Psoas muscle (tissue), 8 donors: ENCODE data around the gene INHBB. TPM values are rescaled to one million over a fixed set of nuclear protein-coding genes. Genes with fewer than 3 reads are reported as not detected.

Experiments used
- ATAC-seq, 4 donors: fragments of 200-7000 bp; cut with Tn5 transposase; one replicate each; pipeline ENCODE4 v1.9.1; 2020; ENCODE audit warnings: moderate library complexity in 3 of 4, mild to moderate bottlenecking in 2 of 4
- DNase-seq, 2 donors: peaks; one replicate each; pipeline ENCODE4 v3.0.0-alpha.2; 2020
- H3K27ac ChIP-seq: fragments of 200-600 bp; one replicate; pipeline ENCODE4 v1.8.0; 2022
- H3K27me3 ChIP-seq, 3 donors: fragments of 200-600 bp in 1 of 3; one replicate each; pipeline versions ENCODE4 v1.6.1 to v1.8.0; 2013 to 2022; ENCODE audit warnings: low read length in 2 of 3, mild to moderate bottlenecking in 2 of 3, moderate library complexity in 1 of 3; ENCODE audit not compliant: insufficient read depth in 3 of 3
- H3K36me3 ChIP-seq, 2 donors: fragments of 200-600 bp in 1 of 2; one replicate each; pipeline versions ENCODE4 v1.6.1 to v1.8.0; 2013 to 2022; ENCODE audit warnings: low read depth in 1 of 2, mild to moderate bottlenecking in 1 of 2, moderate library complexity in 1 of 2; ENCODE audit not compliant: insufficient read depth in 1 of 2
- H3K4me1 ChIP-seq: fragments of 200-600 bp; one replicate; pipeline ENCODE4 v1.8.0; 2022
- H3K4me3 ChIP-seq: fragments of 200-600 bp; one replicate; pipeline ENCODE4 v1.8.0; 2022; ENCODE audit warnings: mild to moderate bottlenecking
- H3K9me3 ChIP-seq: fragments of 200-600 bp; one replicate; pipeline ENCODE4 v1.8.0; 2022
- CTCF ChIP-seq: fragments of 200-600 bp; IDR thresholded peaks from one replicate; pipeline ENCODE4 v1.8.0; 2022; ENCODE audit warnings: antibody characterized with exemption
- WGBS, 3 donors: extraction: QIAGEN DNeasy Blood & Tissue Kit; methylation state at CpG; one replicate each; pipeline versions ENCODE4 v1.1.6 to v1.1.7; 2013; 5-methylcytosine and 5-hydroxymethylcytosine counted together
- intact Hi-C, 2 donors: fragments of 100-400 bp; cut with DNase I; formaldehyde crosslinking; loops; one replicate each; pipeline versions ENCODE4 v1.11.0 to v1.14.2; 2022
- polyA plus RNA-seq, 3 donors: library from polyadenylated mRNA; stranded (reverse); fragments of 200-250 nt; gene quantifications; one replicate each; pipeline ENCODE4 v1.2.3, GENCODE V29; 2013
- total RNA-seq, 4 donors: library from RNA; stranded (reverse); fragmentation: NEBNext Ultra II Directional in 2 of 4; extraction: Animal tissue kit (Norgen Biotek cat#: 25700) in 2 of 4; gene quantifications; one replicate each; pipeline versions ENCODE4 v1.2.1 to v1.2.4, GENCODE V29; 2021 to 2023
- donor health status: healthy with polysubstance abuse.
- donor health status: DM: no; HTN: no; CAD: no; lungs with moderate emphysema.
- donor health status: Bipolar disorder and iron deficiency.
- donor health status: healthy.
- donor health status: DM: yes; HTN: yes; CAD: no.
- donor health status: DM: no; HTN: no; CAD: no.
- donor health status: DM: no; HTN: no; CAD: no.
- donor health status: DM: yes; HTN: yes; CAD: no.

Gene INHBB
- total and polyA plus RNA-seq, 7 donors = 2.9 to 20.0 (median 13.4) TPM

- intact Hi-C loops = no loop called here
- ATAC-seq (no peak), DNase-seq (no peak)
- H3K4me3 ChIP-seq = no peak overlapping the region
- H3K36me3 ChIP-seq = peaks cover 0 to 22% of the 10 kb centered on the region in 2 donors
- H3K27ac ChIP-seq = no peak overlapping the region
- no peak for TF ChIP-seq CTCF
- WGBS, 3 donors = 83 to 87% (median 87%) methylated on average over 10 of the region's 10 CpGs
- H3K4me1 ChIP-seq = no peaks in the 10 kb centered on the region
- H3K27me3 ChIP-seq = no peaks in the 10 kb centered on the region
- no peaks in the 10 kb centered on the region for H3K9me3 ChIP-seq
Observed at GRCh38 chr2:120300385-120300784, 45.6 kb upstream of the INHBB start.

GRCh38 chr2:120301284-120301683, 44.7 kb upstream of the INHBB start:
- Histone ChIP-seq H3K27ac (no peak overlapping the region), H3K4me1 (no peaks in the 10 kb centered on the region), H3K4me3 (no peak overlapping the region), H3K9me3 (no peaks in the 10 kb centered on the region), H3K27me3 (no peaks in the 10 kb centered on the region), H3K36me3 (peaks cover 0 to 15% of the 10 kb centered on the region in 2 donors)
- TF ChIP-seq CTCF = no peak
- DNase-seq (no peak), ATAC-seq (no peak)
- intact Hi-C loops = no loop called here
- 91 to 93% (median 93%) methylated on average over 5 of the region's 5 CpGs for WGBS, 3 donors

- Histone ChIP-seq H3K27me3 (no peaks in the 10 kb centered on the region), H3K4me1 (no peaks in the 10 kb centered on the region), H3K9me3 (no peaks in the 10 kb centered on the region), H3K36me3 (peaks cover 0 to 13% of the 10 kb centered on the region in 2 donors), H3K4me3 (no peak overlapping the region), H3K27ac (no peak overlapping the region)
- WGBS, 3 donors = 84 to 94% (median 89%) methylated on average over 12 of the region's 12 CpGs
- intact Hi-C loops = no loop called here
- no peak for TF ChIP-seq CTCF
- ATAC-seq (no peak), DNase-seq (no peak)
Observed at GRCh38 chr2:120302301-120302700, 43.6 kb upstream of the INHBB start.

- no peak for DNase-seq
- Histone ChIP-seq H3K27ac (no peak overlapping the region), H3K4me1 (no peaks in the 10 kb centered on the region), H3K4me3 (no peak overlapping the region), H3K9me3 (no peaks in the 10 kb centered on the region), H3K27me3 (no peaks in the 10 kb centered on the region), H3K36me3 (peaks cover 0 to 5% of the 10 kb centered on the region in 2 donors)
- 69 to 84% (median 78%) methylated on average over 6 of the region's 6 CpGs for WGBS, 3 donors
- intact Hi-C loops = no loop called here
- ATAC-seq = no peak
- TF ChIP-seq CTCF = no peak
Observed at GRCh38 chr2:120303177-120303576, 42.8 kb upstream of the INHBB start.

- intact Hi-C loops = no loop called here
- ATAC-seq (no peak), DNase-seq (no peak)
- no peaks in the 10 kb centered on the region for H3K27me3 ChIP-seq
- no peaks in the 10 kb centered on the region for H3K4me1 ChIP-seq
- H3K27ac ChIP-seq = no peak overlapping the region
- no peaks in the 10 kb centered on the region for H3K9me3 ChIP-seq
- H3K36me3 ChIP-seq = no peaks in the 10 kb centered on the region
- TF ChIP-seq CTCF = peak; percentile 18
- H3K4me3 ChIP-seq = no peak overlapping the region
- 44 to 61% (median 50%) methylated on average over 6 of the region's 6 CpGs for WGBS, 3 donors
Observed at GRCh38 chr2:120305296-120305695, 40.6 kb upstream of the INHBB start.
